Ishikawa (cell line): Measurements from ENCODE around the gene C2orf49.

Experiments used
- CEBPB ChIP-seq: IDR thresholded peaks from 2 replicates; pipeline ENCODE4 v1.6.1; 2012
- CREB1 ChIP-seq: IDR thresholded peaks from 2 replicates; pipeline ENCODE4 v1.6.1; 2012; ENCODE audit warnings: low read depth
- EGR1 ChIP-seq: IDR thresholded peaks from 2 replicates; pipeline ENCODE4 v1.6.1; 2012
- EP300 ChIP-seq: IDR thresholded peaks from 2 replicates; pipeline ENCODE4 v1.6.1; 2012; ENCODE audit warnings: borderline replicate concordance
- NFIC ChIP-seq: IDR thresholded peaks from 2 replicates; pipeline ENCODE4 v1.6.1; 2012
- RAD21 ChIP-seq: IDR thresholded peaks from 2 replicates; pipeline ENCODE4 v1.6.1; 2012; ENCODE audit warnings: low read depth
- TAF1 ChIP-seq: IDR thresholded peaks from 2 replicates; pipeline ENCODE4 v1.6.1; 2012; ENCODE audit warnings: low read depth, mild to moderate bottlenecking
- TCF12 ChIP-seq: IDR thresholded peaks from 2 replicates; pipeline ENCODE4 v1.6.1; 2012; ENCODE audit warnings: low read depth
- TEAD4 ChIP-seq: IDR thresholded peaks from 2 replicates; pipeline ENCODE4 v1.6.1; 2012
- YY1 ChIP-seq: IDR thresholded peaks from 2 replicates; pipeline ENCODE4 v1.6.1; 2012; ENCODE audit warnings: low read depth
- ZBTB7A ChIP-seq: IDR thresholded peaks from 2 replicates; pipeline ENCODE4 v1.6.1; 2012; ENCODE audit warnings: low read depth
- TF ChIP-seq, protein P1 (sequence below): IDR thresholded peaks from 2 replicates; pipeline ENCODE4 v1.6.1; 2012; ENCODE audit warnings: low read depth, mild to moderate bottlenecking
- TF ChIP-seq, protein P2 (sequence below): IDR thresholded peaks from 2 replicates; pipeline ENCODE4 v1.6.1; 2012
- TF ChIP-seq, protein P3 (sequence below): IDR thresholded peaks from 2 replicates; pipeline ENCODE4 v1.6.1; 2012

DNA sequence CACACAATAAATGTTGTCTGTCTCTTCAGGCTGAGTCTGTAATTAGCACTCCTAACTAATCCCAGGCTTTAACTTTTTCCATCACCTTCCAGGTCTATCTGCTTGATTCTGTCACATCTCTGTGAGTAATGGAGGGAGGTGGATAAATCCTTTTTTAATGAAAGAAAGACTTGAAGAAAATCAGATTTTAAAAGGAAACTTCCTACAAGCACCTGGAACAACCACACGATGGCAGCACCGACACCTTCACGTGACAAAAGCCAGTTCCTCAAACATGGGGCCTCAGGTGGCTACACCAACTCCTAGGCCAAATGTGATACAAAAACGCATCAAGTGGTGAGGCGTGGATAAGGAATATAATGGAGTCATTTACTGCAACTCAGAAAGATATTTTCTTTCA lies 49.6 kb upstream of the C2orf49 start:
- TF ChIP-seq, protein P1, sequence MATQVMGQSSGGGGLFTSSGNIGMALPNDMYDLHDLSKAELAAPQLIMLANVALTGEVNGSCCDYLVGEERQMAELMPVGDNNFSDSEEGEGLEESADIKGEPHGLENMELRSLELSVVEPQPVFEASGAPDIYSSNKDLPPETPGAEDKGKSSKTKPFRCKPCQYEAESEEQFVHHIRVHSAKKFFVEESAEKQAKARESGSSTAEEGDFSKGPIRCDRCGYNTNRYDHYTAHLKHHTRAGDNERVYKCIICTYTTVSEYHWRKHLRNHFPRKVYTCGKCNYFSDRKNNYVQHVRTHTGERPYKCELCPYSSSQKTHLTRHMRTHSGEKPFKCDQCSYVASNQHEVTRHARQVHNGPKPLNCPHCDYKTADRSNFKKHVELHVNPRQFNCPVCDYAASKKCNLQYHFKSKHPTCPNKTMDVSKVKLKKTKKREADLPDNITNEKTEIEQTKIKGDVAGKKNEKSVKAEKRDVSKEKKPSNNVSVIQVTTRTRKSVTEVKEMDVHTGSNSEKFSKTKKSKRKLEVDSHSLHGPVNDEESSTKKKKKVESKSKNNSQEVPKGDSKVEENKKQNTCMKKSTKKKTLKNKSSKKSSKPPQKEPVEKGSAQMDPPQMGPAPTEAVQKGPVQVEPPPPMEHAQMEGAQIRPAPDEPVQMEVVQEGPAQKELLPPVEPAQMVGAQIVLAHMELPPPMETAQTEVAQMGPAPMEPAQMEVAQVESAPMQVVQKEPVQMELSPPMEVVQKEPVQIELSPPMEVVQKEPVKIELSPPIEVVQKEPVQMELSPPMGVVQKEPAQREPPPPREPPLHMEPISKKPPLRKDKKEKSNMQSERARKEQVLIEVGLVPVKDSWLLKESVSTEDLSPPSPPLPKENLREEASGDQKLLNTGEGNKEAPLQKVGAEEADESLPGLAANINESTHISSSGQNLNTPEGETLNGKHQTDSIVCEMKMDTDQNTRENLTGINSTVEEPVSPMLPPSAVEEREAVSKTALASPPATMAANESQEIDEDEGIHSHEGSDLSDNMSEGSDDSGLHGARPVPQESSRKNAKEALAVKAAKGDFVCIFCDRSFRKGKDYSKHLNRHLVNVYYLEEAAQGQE: no peak
- TF ChIP-seq EGR1 (no peak), NFIC (no peak), EP300 (no peak), ZBTB7A (no peak), CEBPB (no peak), TCF12 (no peak), TAF1 (no peak), YY1 (no peak), RAD21 (peak; percentile 35), CREB1 (no peak), TEAD4 (no peak)
- TF ChIP-seq, protein P2, sequence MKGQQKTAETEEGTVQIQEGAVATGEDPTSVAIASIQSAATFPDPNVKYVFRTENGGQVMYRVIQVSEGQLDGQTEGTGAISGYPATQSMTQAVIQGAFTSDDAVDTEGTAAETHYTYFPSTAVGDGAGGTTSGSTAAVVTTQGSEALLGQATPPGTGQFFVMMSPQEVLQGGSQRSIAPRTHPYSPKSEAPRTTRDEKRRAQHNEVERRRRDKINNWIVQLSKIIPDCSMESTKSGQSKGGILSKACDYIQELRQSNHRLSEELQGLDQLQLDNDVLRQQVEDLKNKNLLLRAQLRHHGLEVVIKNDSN: peak; percentile 77
- TF ChIP-seq, protein P3, sequence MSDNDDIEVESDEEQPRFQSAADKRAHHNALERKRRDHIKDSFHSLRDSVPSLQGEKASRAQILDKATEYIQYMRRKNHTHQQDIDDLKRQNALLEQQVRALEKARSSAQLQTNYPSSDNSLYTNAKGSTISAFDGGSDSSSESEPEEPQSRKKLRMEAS: no peak
